Spinal cord (tissue), 10 donors: Measurements from ENCODE around the gene TNIP2. TPM values are rescaled to one million over a fixed set of nuclear protein-coding genes. Genes with fewer than 3 reads are reported as not detected.
A peak's percentile ranks its signal among the peaks of the same experiment; 100 is the strongest.

ENCODE experiments used
- DNase-seq, 6 donors: peaks; one replicate each; pipeline versions ENCODE4 v3.0.0 to v3.0.0-alpha.2; 2013 to 2015; ENCODE audit warnings: low spot score in 6 of 6, low read depth in 4 of 6
- H3K27ac ChIP-seq: one replicate; pipeline ENCODE4 v1.5.1; 2013; ENCODE audit warnings: low read depth, low read length, control low read depth
- H3K27me3 ChIP-seq: one replicate; pipeline ENCODE4 v1.6.1; 2013; ENCODE audit warnings: low read length; ENCODE audit not compliant: control insufficient read depth, insufficient read depth
- H3K36me3 ChIP-seq: one replicate; pipeline ENCODE4 v1.6.1; 2013; ENCODE audit warnings: low read length; ENCODE audit not compliant: control insufficient read depth, insufficient read depth
- H3K4me1 ChIP-seq: one replicate; pipeline ENCODE4 v1.6.1; 2013; ENCODE audit warnings: low read length; ENCODE audit not compliant: control insufficient read depth, insufficient read depth
- H3K4me3 ChIP-seq: one replicate; pipeline ENCODE4 v1.5.1; 2013; ENCODE audit warnings: low read depth, low read length, control low read depth
- H3K9me3 ChIP-seq: one replicate; pipeline ENCODE4 v1.6.1; 2013; ENCODE audit warnings: low read length; ENCODE audit not compliant: control insufficient read depth, insufficient read depth
- WGBS: methylation state at CpG from one replicate; pipeline ENCODE4 v1.1.5; 2013; ENCODE audit warnings: missing lambda C conversion rate; ENCODE audit not compliant: insufficient coverage; 5-methylcytosine and 5-hydroxymethylcytosine counted together
- long read RNA-seq, 4 donors: transcript quantifications; one replicate each; lab custom pipeline, GENCODE V29; 2026
- polyA plus RNA-seq, 2 donors: library from polyadenylated mRNA; unstranded; fragments of 120-200 nt; gene quantifications; one replicate each; pipeline ENCODE4 v1.2.1, GENCODE V29; 2013; ENCODE audit not compliant: insufficient read length in 2 of 2
- total RNA-seq, 2 donors: library from RNA; depleted of rRNA in 1 of 2; stranded (reverse); fragments of 120-200 nt in 1 of 2; fragments of >200 nt in 1 of 2; gene quantifications; one replicate each; pipeline versions ENCODE4 v1.2.3 to v1.2.4, GENCODE V29; 2013 to 2014
- donor health status: healthy.

TNIP2 gene, protein sequence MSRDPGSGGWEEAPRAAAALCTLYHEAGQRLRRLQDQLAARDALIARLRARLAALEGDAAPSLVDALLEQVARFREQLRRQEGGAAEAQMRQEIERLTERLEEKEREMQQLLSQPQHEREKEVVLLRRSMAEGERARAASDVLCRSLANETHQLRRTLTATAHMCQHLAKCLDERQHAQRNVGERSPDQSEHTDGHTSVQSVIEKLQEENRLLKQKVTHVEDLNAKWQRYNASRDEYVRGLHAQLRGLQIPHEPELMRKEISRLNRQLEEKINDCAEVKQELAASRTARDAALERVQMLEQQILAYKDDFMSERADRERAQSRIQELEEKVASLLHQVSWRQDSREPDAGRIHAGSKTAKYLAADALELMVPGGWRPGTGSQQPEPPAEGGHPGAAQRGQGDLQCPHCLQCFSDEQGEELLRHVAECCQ
- total RNA-seq (10 to 100 TPM in 1 of 2 donors, 1 to 10 TPM in 1; 6.6 to 18.2 TPM), polyA plus RNA-seq (10 to 100 TPM; 16.2 to 18.6 TPM)
- long read RNA-seq, donor 1, transcript TNIP2-201 (6 exons, 1,974 nt), result major isoform, 6 of 7 reads
- long read RNA-seq, donor 1, partial matches to known transcripts, result 0 of 7 reads
- long read RNA-seq, donor 1, other reads (novel, unspliced or antisense), result 0 of 7 reads
- long read RNA-seq, donor 2, partial matches to known transcripts, result 0 of 1 reads
- long read RNA-seq, donor 2, other reads (novel, unspliced or antisense), result 0 of 1 reads
- long read RNA-seq, donor 3, partial matches to known transcripts, result 0 of 3 reads
- long read RNA-seq, donor 3, other reads (novel, unspliced or antisense), result 0 of 3 reads
- long read RNA-seq, donor 4, partial matches to known transcripts, result 11 of 15 reads
- long read RNA-seq, donor 4, other reads (novel, unspliced or antisense), result 0 of 15 reads

DNA sequence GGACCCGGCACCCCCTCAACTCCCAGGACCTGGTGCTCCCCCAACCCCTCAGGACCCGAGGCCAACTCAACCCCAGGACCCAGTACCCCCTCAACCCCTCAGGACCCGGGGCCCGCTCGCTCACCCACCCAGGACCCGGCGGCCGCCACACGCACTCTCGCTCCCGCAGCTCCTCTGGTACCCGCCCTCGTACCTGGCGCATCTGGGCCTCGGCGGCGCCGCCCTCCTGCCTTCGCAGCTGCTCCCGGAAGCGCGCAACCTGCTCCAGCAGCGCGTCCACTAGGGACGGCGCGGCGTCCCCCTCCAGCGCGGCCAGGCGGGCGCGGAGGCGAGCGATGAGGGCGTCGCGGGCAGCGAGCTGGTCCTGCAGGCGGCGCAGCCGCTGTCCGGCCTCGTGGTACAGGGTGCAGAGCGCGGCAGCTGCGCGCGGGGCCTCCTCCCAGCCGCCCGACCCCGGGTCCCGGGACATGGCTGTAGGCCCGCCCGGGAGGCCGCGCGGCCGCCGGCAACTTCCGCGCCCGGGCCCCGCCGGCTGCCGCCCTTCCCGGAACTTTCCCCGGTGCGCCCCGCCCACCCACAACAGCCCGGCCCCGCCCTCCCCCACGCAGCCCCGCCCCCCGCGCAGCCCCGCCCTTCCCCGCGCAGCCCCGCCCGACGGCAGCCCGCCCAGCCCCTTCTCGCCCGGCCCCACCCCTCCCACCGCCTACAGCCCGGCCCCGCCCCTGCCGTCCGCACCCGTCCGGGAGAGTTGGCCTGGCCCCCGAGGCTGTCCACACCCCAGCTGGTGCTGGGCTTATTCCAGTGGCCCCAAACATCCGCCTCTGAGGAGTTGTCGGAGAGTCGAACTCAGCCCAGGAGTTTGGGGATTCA is at the start of gene TNIP2:
TSS of gene TNIP2 (minus strand) at position 516 of the 870 bp plus-strand sequence. CDS start at position 469, 47 bp downstream.
- no peaks in the 10 kb centered on the region for H3K27me3 ChIP-seq
- H3K4me1 ChIP-seq, result peaks cover 18% of the 10 kb centered on the region
- DNase-seq, result peak in 5 of 6 donors; percentile 20 to 79 (median 32)
- peaks cover 2% of the 10 kb centered on the region for H3K36me3 ChIP-seq
- H3K9me3 ChIP-seq, result no peaks in the 10 kb centered on the region
- WGBS, result under 1% methylated on average over 63 of the region's 96 CpGs
- peak within 1 kb of the TSS; percentile 52 for H3K4me3 ChIP-seq
- peak within 1 kb of the TSS; percentile 75 for H3K27ac ChIP-seq

DNA sequence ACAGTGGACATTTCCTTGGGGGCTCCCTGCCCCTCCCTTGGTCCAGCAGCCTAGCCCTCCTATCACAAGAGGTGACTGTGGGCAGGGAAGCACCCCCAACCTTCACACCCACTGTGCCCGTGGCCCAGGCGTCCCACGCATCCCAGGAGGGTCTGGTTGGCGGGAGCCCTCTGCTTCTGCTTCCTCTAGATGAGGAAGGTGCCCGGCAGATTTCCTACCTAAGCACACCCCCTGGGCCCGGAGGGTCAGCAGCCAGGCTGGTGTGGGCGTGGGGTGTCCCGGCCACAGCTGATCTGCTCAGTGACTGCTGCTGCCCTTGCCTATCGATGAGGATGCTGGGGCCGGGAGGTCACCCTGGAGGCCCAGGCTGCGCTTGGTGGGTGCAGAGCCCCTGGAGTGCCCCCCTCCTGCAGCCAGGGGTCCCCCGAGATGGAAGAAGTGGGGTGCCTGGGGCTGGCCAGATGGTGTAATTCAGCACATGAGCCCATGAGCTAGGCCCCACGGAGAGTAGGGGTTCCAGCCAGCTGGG is 48.9 kb upstream of the TNIP2 start:
- no peak overlapping the region for H3K4me3 ChIP-seq
- peaks cover 34% of the 10 kb centered on the region for H3K36me3 ChIP-seq
- WGBS, result 91% methylated on average over 13 of the region's 13 CpGs
- H3K4me1 ChIP-seq, result peaks cover 73% of the 10 kb centered on the region
- H3K27me3 ChIP-seq, result no peaks in the 10 kb centered on the region
- DNase-seq, result no peak
- H3K27ac ChIP-seq, result peak overlapping the region; percentile 77
- no peaks in the 10 kb centered on the region for H3K9me3 ChIP-seq

DNA sequence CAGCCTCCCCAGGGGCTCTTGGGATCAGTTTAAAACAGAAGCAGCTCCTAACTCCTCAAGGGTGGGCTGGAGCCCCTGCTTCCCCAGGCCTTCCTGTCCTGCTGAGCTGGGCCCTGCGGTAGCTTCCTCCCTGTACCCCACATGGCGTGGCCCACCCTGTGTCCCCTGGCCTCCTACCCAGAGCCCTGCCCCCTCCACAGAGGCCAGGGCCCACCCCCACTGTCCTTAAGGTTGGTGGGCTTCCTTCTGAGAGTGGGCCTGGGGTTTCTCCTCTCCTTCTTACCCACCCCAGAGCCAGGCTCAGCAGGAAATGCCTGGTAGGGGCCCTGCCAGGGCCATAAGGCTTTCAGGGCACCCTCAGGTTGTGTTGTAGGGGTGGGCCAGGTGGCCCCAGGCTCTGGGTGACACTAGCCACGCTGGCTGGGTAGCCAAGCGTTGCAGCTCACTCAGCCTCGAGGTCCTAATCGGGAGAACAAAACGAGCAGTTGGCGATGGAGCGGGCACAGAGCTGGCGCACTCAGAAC is 48.4 kb upstream of the TNIP2 start:
- peaks cover 29% of the 10 kb centered on the region for H3K36me3 ChIP-seq
- no peak overlapping the region for H3K4me3 ChIP-seq
- H3K9me3 ChIP-seq, result no peaks in the 10 kb centered on the region
- DNase-seq, result no peak
- no peaks in the 10 kb centered on the region for H3K27me3 ChIP-seq
- no peak overlapping the region for H3K27ac ChIP-seq
- peaks cover 73% of the 10 kb centered on the region for H3K4me1 ChIP-seq
- 87% methylated on average over 10 of the region's 10 CpGs for WGBS

GRCh38 chr4:2803624-2804448 is 47.7 kb upstream of the TNIP2 start:
- H3K27ac ChIP-seq, result no peak overlapping the region
- no peaks in the 10 kb centered on the region for H3K9me3 ChIP-seq
- H3K27me3 ChIP-seq, result no peaks in the 10 kb centered on the region
- no peak overlapping the region for H3K4me3 ChIP-seq
- DNase-seq, result no peak
- WGBS, result 91% methylated on average over 20 of the region's 20 CpGs
- H3K36me3 ChIP-seq, result peaks cover 34% of the 10 kb centered on the region
- peaks cover 76% of the 10 kb centered on the region for H3K4me1 ChIP-seq

- no peak overlapping the region for H3K27ac ChIP-seq
Observed at GRCh38 chr4:2802618-2803531, 46.7 kb upstream of the TNIP2 start.

DNA sequence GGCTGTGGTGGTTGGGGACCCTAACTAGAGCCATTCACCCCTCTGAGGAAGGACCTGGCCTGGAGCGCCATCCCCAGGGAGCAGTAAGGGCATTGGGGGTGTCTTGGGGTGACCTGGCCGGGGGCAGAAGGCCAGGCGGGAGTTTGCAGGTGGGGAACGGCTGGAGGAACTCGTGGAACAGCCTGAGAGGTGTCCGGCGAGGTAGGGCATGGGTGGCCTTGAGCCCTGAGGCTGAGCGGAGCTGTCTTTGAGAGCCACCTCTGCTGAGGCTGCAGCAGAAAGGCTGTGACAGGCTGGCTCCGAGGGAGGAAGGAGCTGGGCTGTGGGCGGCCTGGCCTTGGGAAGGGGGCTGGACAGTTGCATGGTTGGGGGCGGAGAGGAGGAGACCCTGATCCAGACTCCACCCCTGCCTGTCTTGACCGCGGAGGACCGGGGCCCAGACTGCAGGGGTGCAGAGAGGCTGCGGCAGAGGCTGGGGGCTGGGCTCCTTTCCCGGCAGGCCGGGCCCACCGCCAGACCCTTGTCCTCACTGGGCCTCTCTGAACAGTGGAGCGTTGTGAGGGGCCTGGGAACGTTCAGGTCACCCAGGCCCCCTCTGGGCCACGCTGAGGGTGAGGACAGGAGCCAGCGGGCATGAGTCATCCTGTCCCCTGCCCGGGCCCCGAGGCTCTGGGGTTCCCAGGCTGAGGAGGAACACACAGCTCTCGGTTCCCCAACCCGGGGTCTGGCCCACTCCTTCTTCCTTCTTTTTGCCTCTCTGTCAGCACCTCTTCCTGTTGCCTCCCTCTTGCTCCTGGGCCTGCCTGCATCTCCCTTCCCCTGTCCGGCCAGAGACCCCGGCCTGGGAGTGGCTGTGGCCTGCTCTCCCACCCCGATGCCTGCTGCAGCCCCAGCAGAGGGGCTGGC is 44.8 kb upstream of the TNIP2 start:
- Histone ChIP-seq H3K27me3 (no peaks in the 10 kb centered on the region), H3K9me3 (no peaks in the 10 kb centered on the region), H3K4me1 (peaks cover 88% of the 10 kb centered on the region), H3K4me3 (peak overlapping the region; percentile 12), H3K36me3 (peaks cover 32% of the 10 kb centered on the region), H3K27ac (peak overlapping the region; percentile 94)
- 26% methylated on average over 29 of the region's 29 CpGs for WGBS
- DNase-seq, result peak in 5 of 6 donors; percentile 59 to 94 (median 78)

More at GRCh38 chr4:2802618-2803531, 46.7 kb upstream of the TNIP2 start:
- WGBS, result 91% methylated on average over 25 of the region's 27 CpGs
- Histone ChIP-seq H3K9me3 (no peaks in the 10 kb centered on the region), H3K36me3 (peaks cover 37% of the 10 kb centered on the region), H3K27me3 (no peaks in the 10 kb centered on the region), H3K4me3 (no peak overlapping the region), H3K4me1 (peaks cover 86% of the 10 kb centered on the region)
- no peak for DNase-seq

- H3K36me3 ChIP-seq, result peaks cover 31% of the 10 kb centered on the region
- H3K4me1 ChIP-seq, result peaks cover 88% of the 10 kb centered on the region
- no peak for DNase-seq
- no peaks in the 10 kb centered on the region for H3K9me3 ChIP-seq
- WGBS, result 71% methylated on average over 23 of the region's 23 CpGs
- no peaks in the 10 kb centered on the region for H3K27me3 ChIP-seq
- H3K4me3 ChIP-seq, result no peak overlapping the region
- H3K27ac ChIP-seq, result peak overlapping the region; percentile 94
Observed at GRCh38 chr4:2799971-2800690, 44.0 kb upstream of the TNIP2 start.
